OCI-LY7 (cell line): Measurements from ENCODE around the gene ZBTB32. TPM values are rescaled to one million over a fixed set of nuclear protein-coding genes. Genes with fewer than 3 reads are reported as not detected.

Experiments used
- BruUV-seq: library from RNA; stranded (reverse); fragments of 400-500 nt; replicated peaks from 2 replicates; lab custom pipeline; 2021; lab: Mats Ljungman, UMichigan
- CTCF ChIA-PET: fragments of 300-600 bp; sonication (Branson Sonifier 250); formaldehyde crosslinking; loops from one replicate; lab custom pipeline; 2022; ENCODE audit warnings: antibody characterized with exemption; ENCODE audit not compliant: unreplicated experiment; lab: Charles Lee
- POLR2A ChIA-PET: fragments of 300-600 bp; sonication (Branson Sonifier 250); formaldehyde crosslinking; loops from one replicate; lab custom pipeline; 2022; ENCODE audit warnings: antibody characterized with exemption; lab: Charles Lee
- DNase-seq: peaks from one replicate; pipeline ENCODE4 v3.0.0-alpha.2; 2015; ENCODE audit warnings: low spot score
- H2AFZ ChIP-seq: fragments of 200-600 bp; sonication (generic), shearing (Covaris generic); 2 replicates; pipeline ENCODE4 v1.6.1; 2014; ENCODE audit warnings: mild to moderate bottlenecking, antibody characterized with exemption, low read length, moderate library complexity
- H3K27ac ChIP-seq: fragments of 200-600 bp; sonication (generic); 2 replicates; pipeline ENCODE4 v1.5.1; 2014; ENCODE audit warnings: mixed run types, low read depth, mild to moderate bottlenecking, moderate library complexity, low read length, inconsistent platforms; ENCODE audit not compliant: poor library complexity, severe bottlenecking
- H3K36me3 ChIP-seq: fragments of 200-600 bp; sonication (generic); 2 replicates; pipeline ENCODE4 v1.6.1; 2014; ENCODE audit warnings: mild to moderate bottlenecking, antibody characterized with exemption, low read length, moderate library complexity, mixed read lengths; ENCODE audit not compliant: insufficient read depth
- H3K4me1 ChIP-seq: fragments of 200-600 bp; sonication (generic); 2 replicates; pipeline ENCODE4 v1.5.1; 2014; ENCODE audit warnings: mild to moderate bottlenecking, low read length; ENCODE audit not compliant: insufficient read depth, poor library complexity, severe bottlenecking
- H3K4me2 ChIP-seq: fragments of 200-600 bp; sonication (generic); 2 replicates; pipeline ENCODE4 v1.6.1; 2014; ENCODE audit warnings: mild to moderate bottlenecking, low read length
- H3K4me3 ChIP-seq: fragments of 200-600 bp; sonication (generic); 2 replicates; pipeline ENCODE4 v1.5.1; 2014; ENCODE audit warnings: mild to moderate bottlenecking, low read depth, low read length; ENCODE audit not compliant: poor library complexity, severe bottlenecking
- H3K79me2 ChIP-seq: fragments of 200-600 bp; sonication (generic); 2 replicates; pipeline ENCODE4 v1.6.1; 2016; ENCODE audit warnings: low read depth, mild to moderate bottlenecking, low read length, moderate library complexity, mixed read lengths; ENCODE audit not compliant: insufficient read depth
- H3K9me2 ChIP-seq: fragments of 200-600 bp; sonication (generic); 2 replicates; pipeline ENCODE4 v1.6.1; 2016; ENCODE audit warnings: mild to moderate bottlenecking, low read length, mixed read lengths; ENCODE audit not compliant: insufficient read depth
- H3K9me3 ChIP-seq: fragments of 200-600 bp; sonication (generic); 2 replicates; pipeline ENCODE4 v1.6.1; 2014; ENCODE audit warnings: mild to moderate bottlenecking, mixed run types, low read length, mixed read lengths
- H4K20me1 ChIP-seq: fragments of 200-600 bp; sonication (generic); 2 replicates; pipeline ENCODE4 v1.6.1; 2014; ENCODE audit warnings: mild to moderate bottlenecking, antibody characterized with exemption, low read length, moderate library complexity, mixed read lengths; ENCODE audit not compliant: insufficient read depth
- EZH2phosphoT487 ChIP-seq: fragments of 200-600 bp; sonication (generic); IDR thresholded peaks from 2 replicates; pipeline ENCODE4 v1.6.1; 2018; ENCODE audit warnings: low read depth, borderline replicate concordance, mild to moderate bottlenecking, mixed run types, antibody characterized with exemption, low read length, moderate library complexity, mixed read lengths
- intact Hi-C: fragments of 100-400 bp; cut with micrococcal nuclease; formaldehyde crosslinking; loops from one replicate; pipeline ENCODE4 v1.10.0; 2022; ENCODE audit not compliant: unreplicated experiment
- total RNA-seq, 2 experiments: library from RNA; depleted of rRNA in 1 of 2; stranded (reverse); fragments of >200 nt in 1 of 2; shearing (Covaris generic) in 1 of 2; gene quantifications; 2 replicates each; pipeline ENCODE4 v1.2.3, GENCODE V29; 2014 to 2022
- TF ChIP-seq, protein P1 (sequence below): fragments of 200-600 bp; sonication (generic); conservative IDR thresholded peaks from 2 replicates; pipeline ENCODE4 v1.5.1; 2014; ENCODE audit warnings: mild to moderate bottlenecking, antibody characterized with exemption, low read length, moderate library complexity, mixed read lengths

Gene ZBTB32
- total RNA-seq, 2 experiments from 2014 or later, result not detected

DNA sequence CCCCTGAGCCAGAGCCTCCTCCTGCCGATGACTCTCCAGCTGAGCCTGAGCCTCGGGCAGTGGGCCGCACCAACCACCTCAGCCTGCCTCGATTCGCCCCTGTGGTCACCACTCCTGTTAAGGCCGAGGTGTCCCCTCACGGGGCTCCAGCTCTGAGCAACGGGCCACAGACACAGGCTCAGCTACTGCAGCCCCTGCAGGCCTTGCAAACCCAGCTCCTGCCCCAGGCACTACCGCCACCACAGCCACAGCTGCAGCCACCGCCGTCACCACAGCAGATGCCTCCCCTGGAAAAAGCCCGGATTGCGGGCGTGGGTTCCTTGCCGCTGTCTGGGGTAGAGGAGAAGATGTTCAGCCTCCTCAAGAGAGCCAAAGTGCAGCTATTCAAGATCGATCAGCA lies 17.0 kb downstream of the ZBTB32 start:
- peaks cover 6% of the 10 kb centered on the region for H4K20me1 ChIP-seq
- H3K4me2 ChIP-seq, result no peak overlapping the region
- H3K79me2 ChIP-seq, result peaks cover 18% of the 10 kb centered on the region
- H3K36me3 ChIP-seq, result peaks cover 67% of the 10 kb centered on the region
- H3K9me3 ChIP-seq, result no peaks in the 10 kb centered on the region
- DNase-seq, result no peak
- BruUV-seq, result no TSS peak
- H2AFZ ChIP-seq, result no peak overlapping the region
- peaks cover 9% of the 10 kb centered on the region for H3K4me1 ChIP-seq
- TF ChIP-seq, protein P1, sequence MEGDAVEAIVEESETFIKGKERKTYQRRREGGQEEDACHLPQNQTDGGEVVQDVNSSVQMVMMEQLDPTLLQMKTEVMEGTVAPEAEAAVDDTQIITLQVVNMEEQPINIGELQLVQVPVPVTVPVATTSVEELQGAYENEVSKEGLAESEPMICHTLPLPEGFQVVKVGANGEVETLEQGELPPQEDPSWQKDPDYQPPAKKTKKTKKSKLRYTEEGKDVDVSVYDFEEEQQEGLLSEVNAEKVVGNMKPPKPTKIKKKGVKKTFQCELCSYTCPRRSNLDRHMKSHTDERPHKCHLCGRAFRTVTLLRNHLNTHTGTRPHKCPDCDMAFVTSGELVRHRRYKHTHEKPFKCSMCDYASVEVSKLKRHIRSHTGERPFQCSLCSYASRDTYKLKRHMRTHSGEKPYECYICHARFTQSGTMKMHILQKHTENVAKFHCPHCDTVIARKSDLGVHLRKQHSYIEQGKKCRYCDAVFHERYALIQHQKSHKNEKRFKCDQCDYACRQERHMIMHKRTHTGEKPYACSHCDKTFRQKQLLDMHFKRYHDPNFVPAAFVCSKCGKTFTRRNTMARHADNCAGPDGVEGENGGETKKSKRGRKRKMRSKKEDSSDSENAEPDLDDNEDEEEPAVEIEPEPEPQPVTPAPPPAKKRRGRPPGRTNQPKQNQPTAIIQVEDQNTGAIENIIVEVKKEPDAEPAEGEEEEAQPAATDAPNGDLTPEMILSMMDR, result no peak
- no peak for TF ChIP-seq EZH2phosphoT487
- no peaks in the 10 kb centered on the region for H3K9me2 ChIP-seq
- ChIA-PET POLR2A (no interaction called here), CTCF (no interaction called here)
- H3K4me3 ChIP-seq, result no peak overlapping the region
- no peak overlapping the region for H3K27ac ChIP-seq
- intact Hi-C loops, result no loop called here

DNA sequence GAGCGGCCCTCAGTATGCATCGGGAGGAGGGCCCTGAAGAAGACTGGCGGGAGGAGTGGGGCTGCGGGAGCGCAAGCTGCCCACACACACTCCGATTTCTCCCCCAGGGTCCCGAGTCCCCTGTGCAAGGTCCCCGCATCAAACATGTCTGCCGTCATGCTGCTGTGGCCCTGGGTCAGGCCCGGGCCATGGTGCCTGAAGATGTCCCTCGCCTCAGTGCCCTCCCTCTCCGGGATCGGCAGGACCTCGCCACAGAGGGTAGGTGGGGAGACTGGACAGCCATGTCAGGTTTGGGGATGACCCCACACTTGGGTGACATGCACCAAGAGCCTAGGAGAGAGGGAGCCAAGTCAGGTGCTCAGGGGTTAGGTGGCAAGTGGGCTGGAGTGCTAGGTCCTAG lies 18.1 kb downstream of the ZBTB32 start:
- Histone ChIP-seq H3K27ac (no peak overlapping the region), H3K9me2 (no peaks in the 10 kb centered on the region), H4K20me1 (peaks cover 6% of the 10 kb centered on the region), H3K4me1 (peaks cover 8% of the 10 kb centered on the region), H3K4me2 (no peak overlapping the region), H3K79me2 (peaks cover 18% of the 10 kb centered on the region), H3K36me3 (peaks cover 76% of the 10 kb centered on the region), H2AFZ (no peak overlapping the region), H3K4me3 (no peak overlapping the region), H3K9me3 (no peaks in the 10 kb centered on the region)
- intact Hi-C loops, result no loop called here
- TF ChIP-seq, protein P1, result no peak
- no peak for TF ChIP-seq EZH2phosphoT487
- ChIA-PET CTCF (no interaction called here), POLR2A (no interaction called here)
- DNase-seq, result no peak
- no TSS peak for BruUV-seq

DNA sequence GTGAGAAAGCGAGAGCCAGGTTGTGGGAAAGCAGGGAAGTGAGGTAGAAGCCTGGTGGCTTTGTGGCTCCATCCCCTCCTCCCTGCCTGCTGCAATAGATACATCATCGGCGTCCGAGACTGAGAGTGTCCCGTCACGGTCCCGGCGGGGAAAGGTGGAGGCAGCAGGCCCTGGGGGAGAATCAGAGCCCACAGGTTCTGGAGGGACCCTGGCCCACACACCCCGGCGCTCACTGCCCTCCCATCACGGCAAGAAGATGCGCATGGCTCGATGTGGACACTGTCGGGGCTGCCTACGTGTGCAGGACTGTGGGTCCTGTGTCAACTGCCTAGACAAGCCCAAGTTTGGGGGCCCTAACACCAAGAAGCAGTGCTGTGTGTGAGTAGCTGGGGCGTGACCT lies 18.5 kb downstream of the ZBTB32 start:
- Histone ChIP-seq H3K9me3 (no peaks in the 10 kb centered on the region), H4K20me1 (peaks cover 6% of the 10 kb centered on the region), H3K36me3 (peaks cover 80% of the 10 kb centered on the region), H3K4me3 (no peak overlapping the region), H3K4me1 (peaks cover 8% of the 10 kb centered on the region), H3K27ac (no peak overlapping the region), H3K9me2 (no peaks in the 10 kb centered on the region), H3K4me2 (no peak overlapping the region), H2AFZ (no peak overlapping the region), H3K79me2 (peaks cover 18% of the 10 kb centered on the region)
- ChIA-PET POLR2A (interaction anchor here (0.5 kb wide), 1 partner anchor 21 kb away, joined by 3 read pairs; no protein-coding TSS in a partner anchor), CTCF (no interaction called here)
- intact Hi-C loops, result no loop called here
- DNase-seq, result no peak
- TF ChIP-seq, protein P1, result no peak
- TF ChIP-seq EZH2phosphoT487, result no peak
- BruUV-seq, result TSS peak; percentile 47
